Right atrium auricular region (tissue), 2 donors: ENCODE data around the gene KCNE3. TPM values are rescaled to one million over a fixed set of nuclear protein-coding genes. Genes with fewer than 3 reads are reported as not detected.

Experiments
- DNase-seq: peaks from one replicate; pipeline ENCODE4 v3.0.0-alpha.2; 2019; ENCODE audit warnings: low spot score
- H3K27ac ChIP-seq, 2 donors: fragments of 200-600 bp; sonication (generic); 1 replicate in 1 of 2; 2 replicates in 1 of 2; pipeline ENCODE4 v1.5.1; 2016 to 2019
- H3K27me3 ChIP-seq, 2 donors: fragments of 200-600 bp; sonication (generic); one replicate each; pipeline versions ENCODE4 v1.5.1 to v1.6.0; 2017 to 2019
- H3K36me3 ChIP-seq: fragments of 200-600 bp; sonication (generic); one replicate; pipeline ENCODE4 v1.5.1; 2016
- H3K4me1 ChIP-seq, 2 donors: fragments of 200-600 bp; sonication (generic); one replicate each; pipeline versions ENCODE4 v1.5.1 to v1.6.0; 2017 to 2019
- H3K4me3 ChIP-seq, 2 donors: fragments of 200-600 bp; sonication (generic); 1 replicate in 1 of 2; 2 replicates in 1 of 2; pipeline ENCODE4 v1.5.1; 2017 to 2019; ENCODE audit warnings: mild to moderate bottlenecking in 1 of 2, moderate library complexity in 1 of 2
- H3K9me3 ChIP-seq, 2 donors: fragments of 200-600 bp; sonication (generic); one replicate each; pipeline ENCODE4 v1.5.1; 2019
- CTCF ChIP-seq, 2 donors: fragments of 200-600 bp; sonication (generic); IDR thresholded peaks; one replicate each; pipeline ENCODE4 v1.5.1; 2019; ENCODE audit warnings: antibody characterized with exemption in 2 of 2
- total RNA-seq, 2 donors: library from RNA; depleted of rRNA; stranded (reverse); fragments of >200 nt; gene quantifications; one replicate each; pipeline ENCODE4 v1.1.0, GENCODE V29; 2016

Gene KCNE3
- total RNA-seq, 2 donors from 2014 or later, result 1.4 to 3.3 TPM

- Histone ChIP-seq H3K9me3 (no peaks in the 10 kb centered on the region), H3K27me3 (no peaks in the 10 kb centered on the region), H3K36me3 (no peaks in the 10 kb centered on the region), H3K4me3 (no peak overlapping the region), H3K4me1 (peaks cover 0 to 3% of the 10 kb centered on the region in 2 donors), H3K27ac (no peak overlapping the region)
- DNase-seq, result no peak
- no peak for TF ChIP-seq CTCF (IDR thresholded peaks at IDR 0.05)
Observed at GRCh38 chr11:74457356-74457755, 10.0 kb downstream of the KCNE3 start.

- Histone ChIP-seq H3K4me3 (no peak overlapping the region), H3K4me1 (peaks cover 0 to 7% of the 10 kb centered on the region in 2 donors), H3K9me3 (no peaks in the 10 kb centered on the region), H3K36me3 (no peaks in the 10 kb centered on the region), H3K27ac (no peak overlapping the region), H3K27me3 (no peaks in the 10 kb centered on the region)
- TF ChIP-seq CTCF (IDR thresholded peaks at IDR 0.05), result peak; percentile 39 to 83
- DNase-seq, result peak; percentile 72
Observed at GRCh38 chr11:74453373-74453975, 13.9 kb downstream of the KCNE3 start.

- no peaks in the 10 kb centered on the region for H3K9me3 ChIP-seq
- H3K36me3 ChIP-seq, result no peaks in the 10 kb centered on the region
- H3K4me3 ChIP-seq, result no peak overlapping the region
- H3K4me1 ChIP-seq, result peaks cover 0 to 7% of the 10 kb centered on the region in 2 donors
- peak; percentile 26 for DNase-seq
- H3K27ac ChIP-seq, result no peak overlapping the region
- H3K27me3 ChIP-seq, result no peaks in the 10 kb centered on the region
- TF ChIP-seq CTCF (IDR thresholded peaks at IDR 0.05), result no peak
Observed at GRCh38 chr11:74452366-74452765, 15.0 kb downstream of the KCNE3 start.

- no peaks in the 10 kb centered on the region for H3K27me3 ChIP-seq
- H3K9me3 ChIP-seq, result no peaks in the 10 kb centered on the region
- DNase-seq, result no peak
- H3K27ac ChIP-seq, result no peak overlapping the region
- TF ChIP-seq CTCF (IDR thresholded peaks at IDR 0.05), result no peak
- no peak overlapping the region for H3K4me3 ChIP-seq
- peaks cover 0 to 7% of the 10 kb centered on the region in 2 donors for H3K4me1 ChIP-seq
- no peaks in the 10 kb centered on the region for H3K36me3 ChIP-seq
Observed at GRCh38 chr11:74450318-74450717, 17.0 kb downstream of the KCNE3 start.

GRCh38 chr11:74449369-74449931 lies 17.9 kb downstream of the KCNE3 start:
- Histone ChIP-seq H3K36me3 (no peaks in the 10 kb centered on the region), H3K9me3 (no peaks in the 10 kb centered on the region), H3K4me3 (no peak overlapping the region), H3K4me1 (peaks cover 0 to 11% of the 10 kb centered on the region in 2 donors), H3K27me3 (no peaks in the 10 kb centered on the region), H3K27ac (no peak overlapping the region)
- peak; percentile 46 to 84 for TF ChIP-seq CTCF (IDR thresholded peaks at IDR 0.05)
- no peak for DNase-seq

GRCh38 chr11:74447720-74448119 lies 19.6 kb downstream of the KCNE3 start:
- Histone ChIP-seq H3K36me3 (no peaks in the 10 kb centered on the region), H3K27ac (no peak overlapping the region), H3K4me1 (peaks cover 0 to 27% of the 10 kb centered on the region in 2 donors), H3K9me3 (no peaks in the 10 kb centered on the region), H3K27me3 (no peaks in the 10 kb centered on the region), H3K4me3 (no peak overlapping the region)
- TF ChIP-seq CTCF (IDR thresholded peaks at IDR 0.05), result no peak
- no peak for DNase-seq
